ENCODE data around the gene CCN6.

DNA sequence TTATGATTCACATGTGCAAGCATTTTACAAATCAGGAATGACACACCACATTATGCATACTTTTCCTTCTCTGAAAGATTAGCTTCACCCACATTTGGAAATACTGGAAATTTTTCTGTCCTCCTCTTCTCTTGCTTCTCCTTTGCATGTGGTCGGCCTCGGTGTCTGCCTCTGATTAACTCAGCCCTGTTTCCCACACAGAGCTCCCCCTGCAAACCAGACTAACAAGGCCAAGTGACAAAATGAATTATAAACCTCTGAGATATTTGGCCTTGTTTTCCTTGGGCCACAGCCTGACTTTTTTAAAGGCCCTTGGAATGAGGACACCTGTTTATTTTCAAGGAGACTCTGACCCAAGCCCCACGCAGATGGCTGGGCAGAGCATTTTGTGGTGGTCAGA, 9.0 kb upstream of the CCN6 start:
- TF ChIP-seq, protein P1, sequence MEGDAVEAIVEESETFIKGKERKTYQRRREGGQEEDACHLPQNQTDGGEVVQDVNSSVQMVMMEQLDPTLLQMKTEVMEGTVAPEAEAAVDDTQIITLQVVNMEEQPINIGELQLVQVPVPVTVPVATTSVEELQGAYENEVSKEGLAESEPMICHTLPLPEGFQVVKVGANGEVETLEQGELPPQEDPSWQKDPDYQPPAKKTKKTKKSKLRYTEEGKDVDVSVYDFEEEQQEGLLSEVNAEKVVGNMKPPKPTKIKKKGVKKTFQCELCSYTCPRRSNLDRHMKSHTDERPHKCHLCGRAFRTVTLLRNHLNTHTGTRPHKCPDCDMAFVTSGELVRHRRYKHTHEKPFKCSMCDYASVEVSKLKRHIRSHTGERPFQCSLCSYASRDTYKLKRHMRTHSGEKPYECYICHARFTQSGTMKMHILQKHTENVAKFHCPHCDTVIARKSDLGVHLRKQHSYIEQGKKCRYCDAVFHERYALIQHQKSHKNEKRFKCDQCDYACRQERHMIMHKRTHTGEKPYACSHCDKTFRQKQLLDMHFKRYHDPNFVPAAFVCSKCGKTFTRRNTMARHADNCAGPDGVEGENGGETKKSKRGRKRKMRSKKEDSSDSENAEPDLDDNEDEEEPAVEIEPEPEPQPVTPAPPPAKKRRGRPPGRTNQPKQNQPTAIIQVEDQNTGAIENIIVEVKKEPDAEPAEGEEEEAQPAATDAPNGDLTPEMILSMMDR (IDR thresholded peaks at IDR 0.05; ENCODE audit: insufficient read depth, low read length), result no peak
- TF ChIP-seq GABPA (IDR thresholded peaks at IDR 0.05; ENCODE audit: low read depth), result no peak
